HCEC 1CT (cell line): ENCODE data around the gene RO60.
A peak's percentile ranks its signal among the peaks of the same experiment; 100 is the strongest.
"Not testable (repeated sequence)": the region's sequence is repeated elsewhere in the genome, so short reads cannot be mapped to it uniquely, and the experiment has no call there.

Experiments used
- DNase-seq: peaks from one replicate; pipeline ENCODE4 v3.0.0-alpha.2; 2017

Gene RO60

DNA sequence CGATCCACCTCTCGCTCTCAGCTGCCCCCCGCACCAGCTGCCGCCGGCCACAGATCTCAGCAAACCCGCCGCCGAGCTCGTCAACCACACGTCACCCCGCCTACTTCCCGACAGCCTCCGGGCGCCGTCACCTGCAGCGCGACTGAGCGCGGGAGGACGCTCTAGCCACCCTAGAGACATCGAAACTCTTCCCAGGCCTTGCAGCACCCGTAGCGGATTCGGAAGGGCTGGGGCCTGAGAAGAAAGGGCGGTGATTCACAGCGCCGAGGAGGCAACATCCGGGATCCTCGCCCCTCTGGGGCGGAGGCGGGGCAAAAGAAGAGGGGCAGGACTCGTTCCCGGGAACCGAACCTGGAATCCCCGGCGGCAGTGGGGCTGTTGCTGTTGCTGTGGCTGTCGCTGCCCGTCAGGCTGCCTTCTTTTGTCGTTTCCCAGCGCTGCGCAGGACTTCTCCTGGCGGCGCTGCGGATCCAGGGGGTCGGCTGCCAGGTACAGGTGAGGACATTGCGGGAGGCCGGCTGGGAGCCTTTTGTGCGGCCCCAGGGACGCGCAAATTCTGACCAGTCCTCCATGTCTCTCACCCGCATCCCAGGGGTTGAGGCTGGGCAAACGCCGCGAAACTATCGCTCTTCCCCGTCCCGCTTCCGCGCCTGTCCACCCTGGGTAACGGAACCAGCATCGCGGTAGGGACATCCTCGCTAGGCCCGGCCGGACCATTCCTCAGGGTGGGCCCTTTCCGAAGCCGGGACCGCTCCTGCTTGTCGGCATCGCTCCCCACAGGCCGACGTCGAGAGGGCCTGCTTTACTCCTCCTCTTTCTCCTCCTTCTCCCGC lies at the start of gene RO60, which contains the start of gene UCHL5:
TSS of gene RO60 (plus strand) at position 331 of the 833 bp plus-strand sequence. CDS start 9,443 bp downstream, outside the sequence.
TSS of gene UCHL5 (minus strand) at position 79 of the 833 bp plus-strand sequence. CDS start 100 bp downstream, outside the sequence.
- peak; percentile 99 for DNase-seq

DNA sequence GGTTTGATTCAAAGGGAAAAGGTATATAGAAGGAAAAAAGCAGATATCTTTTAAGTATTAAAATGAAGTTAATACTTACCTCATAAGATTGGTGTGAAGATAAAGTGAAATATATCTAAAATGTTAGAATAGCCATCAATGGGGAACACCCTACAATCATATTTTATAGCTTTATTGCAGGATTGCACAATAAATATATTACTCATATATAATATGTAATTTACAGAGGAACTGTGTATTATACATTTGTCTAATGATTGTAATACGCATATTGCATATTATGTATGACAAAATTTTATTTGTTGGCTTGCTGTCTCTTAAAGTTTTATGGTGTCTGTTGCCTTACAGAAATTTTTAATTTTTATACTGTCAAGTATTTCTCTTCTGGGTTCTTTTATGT lies 48.0 kb upstream of the RO60 start:
- DNase-seq: no peak

DNA sequence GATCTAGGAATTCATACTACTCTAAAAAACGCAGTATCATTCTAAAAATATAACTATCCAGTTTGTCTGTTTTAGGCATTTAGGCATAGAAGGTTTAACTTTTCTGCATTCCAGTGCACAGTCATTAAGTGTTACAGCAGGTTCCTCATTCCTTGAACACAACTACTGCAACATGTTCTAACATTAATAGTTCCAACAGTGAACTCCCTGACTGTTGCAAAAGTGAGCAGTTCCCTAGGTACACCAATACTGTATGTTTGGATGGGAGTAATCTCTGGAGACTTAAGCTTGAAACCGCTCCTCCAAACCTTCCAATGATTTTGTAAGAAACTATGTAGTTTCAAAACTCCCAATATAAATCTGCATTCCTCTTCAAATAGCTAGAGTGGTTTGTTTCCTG lies 46.4 kb upstream of the RO60 start:
- peak; percentile 30 for DNase-seq

DNA sequence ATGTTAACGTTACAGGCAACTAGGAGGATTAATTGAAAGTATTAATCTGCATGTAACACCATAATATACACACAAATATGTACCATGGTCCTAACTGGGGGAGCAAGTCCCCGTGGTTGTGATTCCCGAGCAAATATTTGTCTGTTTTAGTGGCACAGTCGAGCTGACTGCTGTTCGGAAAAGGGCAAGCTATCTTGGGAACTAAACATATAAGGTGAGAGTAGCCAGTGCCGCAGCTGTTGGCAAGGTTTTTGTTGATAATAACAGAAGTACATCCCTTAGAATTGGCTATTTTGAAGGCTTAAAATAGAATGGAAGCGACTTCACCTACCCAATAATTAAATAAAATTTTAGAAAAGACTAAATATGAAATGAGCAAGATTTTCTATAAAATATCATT lies 45.7 kb upstream of the RO60 start:
- DNase-seq: no peak

DNA sequence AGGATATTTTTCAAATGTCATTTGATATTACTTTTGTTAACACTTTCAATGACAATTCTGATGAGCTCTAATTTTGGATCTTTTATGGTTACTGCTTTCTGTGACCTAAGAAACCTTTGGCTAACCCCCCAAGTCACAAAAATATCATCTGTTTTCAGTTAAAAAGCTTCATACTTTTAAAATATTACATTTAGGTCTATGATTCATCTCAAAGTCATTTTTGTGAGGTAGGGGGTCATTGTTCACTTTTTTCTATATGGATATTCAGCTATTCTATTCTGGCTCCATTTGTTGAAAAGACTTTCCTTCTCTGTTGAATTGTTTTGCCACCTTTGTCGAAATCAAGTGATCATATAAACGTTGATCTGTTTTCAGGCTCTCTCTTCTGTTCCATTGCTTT lies 45.0 kb upstream of the RO60 start:
- DNase-seq: peak; percentile 37

DNA sequence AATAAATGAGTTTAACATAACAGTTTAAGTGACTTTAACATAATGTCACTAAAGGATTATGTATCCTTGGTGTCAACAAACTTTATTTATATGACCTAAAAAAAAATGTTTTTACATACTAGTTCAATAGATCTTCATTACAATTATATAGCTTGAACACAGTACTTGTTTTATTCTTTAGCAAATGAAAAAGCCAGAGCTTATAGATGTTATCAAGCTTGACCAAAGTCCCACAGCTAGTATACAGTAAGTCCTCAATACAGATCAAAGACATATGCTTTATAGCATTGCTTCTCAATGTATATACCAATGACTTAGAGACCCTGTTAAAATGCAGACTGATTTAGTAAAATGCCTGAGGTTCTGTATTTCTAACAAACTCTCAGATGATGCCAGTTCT lies 42.6 kb upstream of the RO60 start:
- DNase-seq: no peak

DNA sequence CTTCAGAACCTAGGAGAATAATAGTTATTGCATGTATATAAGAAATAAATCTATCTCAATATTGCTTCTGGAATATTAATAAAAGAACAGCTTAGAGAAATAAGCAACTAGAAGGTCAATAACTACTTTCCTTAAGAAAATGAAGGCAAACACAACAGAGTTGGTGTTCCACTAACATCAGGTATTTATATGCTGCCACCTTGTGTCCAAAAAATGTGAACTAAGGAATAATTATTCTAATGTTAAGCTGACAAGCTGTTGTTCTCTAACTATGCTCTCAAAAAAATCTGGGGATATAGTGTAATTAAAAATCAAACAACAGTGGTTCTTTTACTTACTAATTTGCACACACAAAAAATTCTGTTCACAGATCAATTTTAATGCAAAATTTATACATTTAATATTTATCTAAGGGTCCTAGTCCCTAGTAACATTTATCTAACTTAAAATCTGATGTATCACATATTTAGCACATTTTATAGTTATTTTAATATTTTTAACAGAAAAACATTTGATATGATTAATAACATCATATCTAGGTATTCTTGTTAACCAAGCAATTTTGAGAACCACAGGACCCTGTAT lies 39.9 kb upstream of the RO60 start:
- DNase-seq: peak; percentile 53

DNA sequence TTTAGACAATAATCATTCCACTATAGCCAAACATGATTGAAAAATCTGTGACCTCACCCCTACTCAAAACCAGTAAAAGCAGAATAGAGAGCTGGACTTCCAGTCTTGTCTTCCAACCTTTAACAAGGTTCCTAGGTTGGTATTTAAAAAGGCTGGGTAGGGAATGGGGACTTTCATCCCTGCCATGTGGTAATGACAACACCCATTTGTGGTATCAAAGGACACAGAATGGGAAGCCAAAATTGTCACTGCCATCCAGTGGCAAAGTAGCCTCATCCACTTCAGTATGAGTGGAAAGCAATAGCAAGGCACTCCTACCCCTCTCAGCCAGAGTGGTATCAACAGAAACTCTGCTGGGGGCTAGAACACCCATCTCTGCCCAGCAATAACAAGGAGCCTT lies 34.2 kb upstream of the RO60 start:
- no peak for DNase-seq

DNA sequence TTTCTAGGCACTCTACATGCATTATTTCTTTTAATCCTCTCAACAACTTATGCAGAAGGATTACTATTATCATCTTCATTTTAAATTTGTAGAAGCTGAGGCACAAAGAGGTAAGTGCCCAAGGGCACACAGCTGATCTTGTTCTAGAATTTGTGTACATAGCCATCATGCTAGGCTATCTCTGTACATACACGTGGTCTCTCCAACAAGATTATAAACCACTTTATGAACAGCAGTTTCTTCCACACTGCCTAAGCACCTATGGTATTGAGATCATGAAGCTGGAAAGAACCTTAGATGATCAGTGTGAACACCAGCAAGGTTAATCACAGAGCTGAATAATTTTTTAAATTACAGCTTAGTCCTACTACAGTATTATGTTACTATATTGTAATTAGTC lies 29.1 kb upstream of the RO60 start:
- no peak for DNase-seq

DNA sequence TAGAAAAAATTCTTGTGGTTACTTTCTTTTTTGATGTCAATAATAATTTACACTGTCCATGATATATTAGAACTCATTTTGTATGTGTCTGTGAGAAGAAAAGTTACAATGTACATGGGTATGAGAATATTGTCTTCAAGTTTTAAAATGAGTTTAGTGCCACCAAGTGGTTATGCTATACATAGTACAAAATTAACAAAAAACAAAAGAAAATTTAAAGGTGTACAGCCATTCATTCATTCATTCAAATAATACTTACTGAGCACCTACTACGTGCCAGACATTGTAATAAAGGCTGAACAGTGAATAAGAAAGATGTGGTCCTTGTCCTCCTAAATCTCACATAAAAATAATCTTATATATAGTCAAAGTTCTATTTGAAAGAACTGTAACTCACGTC lies 28.0 kb upstream of the RO60 start:
- DNase-seq: peak; percentile 37

DNA sequence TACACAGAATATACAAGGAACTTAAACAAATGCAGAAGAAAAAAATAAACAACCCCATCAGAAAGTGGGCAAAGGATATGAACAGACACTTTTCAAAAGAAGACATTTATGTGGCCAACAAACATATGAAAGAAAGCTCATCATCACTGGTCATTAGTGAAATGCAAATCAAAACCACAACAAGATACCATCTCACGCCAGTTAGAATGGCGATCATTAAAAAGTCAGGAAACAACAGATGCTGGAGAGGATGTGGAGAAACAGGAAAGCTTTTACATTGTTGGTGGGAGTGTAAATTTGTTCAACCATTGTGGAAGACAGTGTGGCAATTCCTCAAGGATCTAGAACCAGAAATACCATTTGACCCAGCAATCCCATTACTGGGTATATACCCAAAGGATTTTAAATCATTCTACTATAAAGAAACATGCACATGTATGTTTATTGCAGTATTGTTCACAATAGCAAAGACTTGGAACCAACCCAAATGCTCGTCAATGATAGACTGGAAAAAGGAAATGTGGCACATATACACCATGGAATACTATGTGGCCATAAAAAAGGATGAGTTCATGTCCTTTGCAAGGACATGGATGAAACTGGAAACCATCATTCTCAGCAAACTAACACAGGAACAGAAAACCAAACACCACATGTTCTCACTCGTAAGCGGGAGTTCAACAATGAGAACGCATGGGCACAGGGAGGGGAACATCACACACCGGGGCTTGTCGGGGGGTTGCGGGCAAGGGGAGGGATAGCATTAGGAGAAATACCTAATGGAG lies 26.6 kb upstream of the RO60 start:
- DNase-seq: not testable (repeated sequence)

DNA sequence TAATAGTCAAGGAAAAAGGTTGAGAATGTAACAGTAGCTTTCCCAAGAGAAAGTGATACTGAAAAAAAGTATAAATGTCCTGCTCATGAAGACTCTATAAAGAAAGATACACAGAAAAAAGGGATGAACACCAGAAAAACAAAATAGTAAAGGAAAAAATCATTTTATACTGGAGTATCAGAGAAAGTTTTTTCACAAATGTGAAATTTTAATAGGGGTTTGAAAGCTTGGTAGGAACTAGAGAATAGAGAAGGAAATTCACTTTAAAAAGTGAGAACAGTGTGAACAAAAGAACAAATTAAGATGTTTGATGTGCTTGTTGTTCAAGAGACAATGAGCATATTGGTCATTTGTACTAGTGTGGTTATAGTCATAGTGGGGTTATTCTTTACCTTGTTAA lies 25.8 kb upstream of the RO60 start:
- no peak for DNase-seq

DNA sequence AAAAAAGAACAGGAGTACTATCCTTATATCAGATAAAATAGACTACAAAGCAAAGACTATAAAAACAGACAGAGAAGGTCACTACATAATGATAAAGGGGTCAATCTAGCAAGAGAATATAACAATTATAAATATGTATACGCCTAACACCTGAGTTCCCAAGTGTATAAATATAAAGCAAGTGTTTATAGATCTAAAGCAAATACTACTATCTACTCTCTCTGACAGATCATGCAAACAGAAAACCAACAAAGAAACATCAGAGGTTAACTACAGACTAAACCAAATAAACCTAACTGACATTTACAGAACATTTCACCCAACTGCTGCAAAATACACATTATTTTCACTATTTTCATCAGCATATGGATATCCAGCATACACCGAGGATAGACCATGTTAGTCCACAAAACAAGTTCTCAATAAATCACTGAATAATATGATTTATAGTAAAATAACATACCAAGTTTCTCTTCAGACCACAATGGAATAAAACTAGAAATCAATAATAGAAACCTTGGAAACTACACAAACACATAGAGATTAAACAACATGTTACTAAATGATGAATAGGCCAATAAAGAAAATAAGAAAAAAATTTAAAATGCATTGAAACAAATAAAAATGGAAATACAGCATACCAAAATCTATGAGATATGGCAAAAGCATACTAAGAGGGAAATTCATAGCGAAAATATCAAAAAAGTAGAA lies 22.9 kb upstream of the RO60 start:
- no peak for DNase-seq

DNA sequence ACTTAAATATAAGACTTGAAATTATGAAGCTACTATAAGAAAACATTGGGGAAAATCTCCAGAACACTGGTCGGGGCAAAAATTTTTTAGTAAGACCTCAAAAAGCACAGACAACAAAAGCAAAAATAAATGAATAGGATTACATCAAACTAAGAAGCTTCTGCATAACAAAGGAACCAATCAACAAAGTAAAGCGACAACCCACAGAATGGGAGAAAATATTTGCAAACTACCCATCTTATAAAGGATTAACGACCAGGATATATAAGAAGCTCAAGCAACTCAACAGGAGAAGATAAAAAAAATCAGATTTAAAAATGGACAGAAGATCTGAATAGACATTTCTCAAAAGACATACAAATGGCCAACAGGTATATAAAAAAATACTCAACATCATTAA lies 19.4 kb upstream of the RO60 start:
- no peak for DNase-seq

DNA sequence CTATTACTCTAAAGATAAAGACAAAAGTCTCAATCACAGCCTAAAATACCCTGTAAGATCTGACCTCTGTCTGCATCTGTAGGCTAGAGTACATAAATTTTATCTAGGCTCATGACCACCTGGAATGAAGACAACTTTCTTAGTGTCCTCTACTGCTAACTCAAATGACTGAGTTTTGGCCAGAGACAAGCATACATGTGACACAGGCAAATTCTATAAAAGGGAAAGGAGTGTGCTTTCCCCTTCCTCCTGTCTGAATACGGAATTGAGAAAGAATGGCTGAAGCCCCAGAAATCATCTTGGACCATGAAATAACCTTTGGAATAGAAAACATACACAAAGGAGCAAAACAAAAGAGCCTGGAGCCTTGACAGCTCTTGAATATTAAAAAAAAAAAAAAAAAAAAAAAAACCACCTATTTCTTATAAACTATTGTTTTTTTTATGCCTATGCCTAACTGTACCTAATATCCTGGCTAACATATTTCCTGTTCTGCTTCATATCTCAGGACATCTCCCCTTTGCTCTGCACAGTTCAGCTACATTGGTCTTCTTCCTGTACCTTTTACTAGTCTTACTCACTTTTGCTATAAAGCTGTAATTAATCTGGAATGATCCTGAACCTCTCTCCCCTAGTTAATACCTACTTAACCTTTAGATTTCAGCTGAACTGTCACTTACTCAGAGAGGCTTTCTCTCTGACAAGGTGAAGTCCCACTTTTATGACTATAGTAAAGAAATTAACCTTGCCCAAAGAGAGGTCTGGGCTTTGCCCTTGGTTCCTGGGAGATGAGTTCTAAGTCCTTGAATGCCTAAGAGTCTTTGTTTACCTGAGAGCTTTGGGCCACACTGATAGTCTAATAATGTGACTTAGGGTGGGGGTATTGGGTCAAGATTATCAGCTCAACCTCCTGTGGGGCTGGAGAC lies 16.4 kb upstream of the RO60 start:
- no peak for DNase-seq

DNA sequence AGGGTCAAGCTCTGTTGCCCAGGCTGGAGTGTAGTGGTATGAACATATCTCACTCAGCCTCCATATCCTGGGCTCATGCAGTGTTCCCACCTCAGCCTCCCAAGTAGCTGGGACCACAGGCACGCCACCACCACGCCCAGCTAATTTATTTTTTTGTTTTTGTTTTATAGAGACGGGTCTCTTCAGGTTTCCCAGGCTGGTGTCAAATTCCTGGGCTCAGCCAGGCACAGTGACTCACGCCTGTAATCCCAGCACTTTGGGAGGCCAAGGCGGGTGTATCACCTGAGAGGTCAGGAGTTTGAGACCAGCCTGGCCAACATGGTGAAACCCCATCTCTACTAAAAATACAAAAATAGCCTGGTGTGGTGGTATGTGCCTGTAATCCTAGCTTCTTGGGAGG lies 10.5 kb upstream of the RO60 start:
- DNase-seq: not testable (repeated sequence)

DNA sequence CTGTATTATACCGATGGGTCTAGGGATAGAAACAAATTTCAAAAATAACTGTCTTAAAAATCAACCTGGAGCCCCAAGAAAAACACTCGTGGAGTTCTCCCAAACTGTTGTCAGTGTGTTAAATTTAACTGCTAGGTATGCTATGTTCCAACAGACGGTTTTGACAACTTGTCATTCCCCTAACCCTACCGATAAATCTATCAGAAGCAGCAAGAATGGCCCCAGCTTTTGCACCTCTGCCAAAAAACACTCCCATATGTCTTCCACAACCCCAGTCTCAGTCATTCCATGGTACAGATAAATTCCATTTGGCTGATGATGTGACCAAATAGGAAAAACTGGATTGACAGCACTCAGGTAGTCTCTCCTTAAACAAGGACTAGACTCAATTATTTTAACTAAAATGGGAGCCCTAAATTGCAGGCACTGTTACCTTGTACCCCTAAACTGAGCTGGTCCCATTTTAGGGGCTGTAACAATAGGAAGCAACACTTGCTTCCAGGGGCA lies 5.2 kb upstream of the RO60 start:
- no peak for DNase-seq

DNA sequence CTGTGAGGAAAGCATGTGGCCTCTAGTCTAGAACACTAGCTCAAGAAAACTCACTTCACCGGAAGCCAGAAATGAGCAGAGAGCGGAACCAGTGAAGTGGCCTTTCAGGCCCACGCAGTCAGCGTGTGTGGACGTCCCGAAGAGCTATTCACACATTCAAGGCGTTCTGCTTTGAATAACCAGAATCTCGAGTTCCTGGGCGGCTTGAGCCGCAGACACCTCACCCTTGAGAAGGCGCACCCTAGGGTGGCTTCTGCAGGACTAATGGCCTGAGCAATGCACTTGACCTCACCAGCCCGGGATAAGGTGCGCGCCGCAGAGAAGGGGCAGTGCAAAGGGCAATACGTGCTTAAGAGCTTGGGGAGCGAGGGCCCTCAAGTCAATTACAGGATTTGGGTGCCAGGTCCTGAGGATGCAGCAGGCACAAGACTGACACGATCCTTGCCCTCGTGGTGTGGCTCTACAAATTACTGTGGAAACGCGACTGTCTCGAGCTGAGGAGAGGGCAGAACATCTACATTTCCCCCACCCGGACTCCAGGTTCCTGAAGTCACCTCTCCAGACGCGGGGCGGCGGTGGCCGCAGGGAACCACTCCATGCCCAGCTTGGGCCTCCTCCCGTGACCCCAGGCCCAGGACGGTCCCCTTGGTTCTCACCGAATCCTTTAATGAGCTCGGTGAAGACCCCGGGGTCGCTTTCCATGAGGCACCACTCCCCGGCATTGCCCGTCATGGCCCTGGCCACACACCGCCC lies 707 bp upstream of the RO60 start:
- peak; percentile 38 for DNase-seq

DNA sequence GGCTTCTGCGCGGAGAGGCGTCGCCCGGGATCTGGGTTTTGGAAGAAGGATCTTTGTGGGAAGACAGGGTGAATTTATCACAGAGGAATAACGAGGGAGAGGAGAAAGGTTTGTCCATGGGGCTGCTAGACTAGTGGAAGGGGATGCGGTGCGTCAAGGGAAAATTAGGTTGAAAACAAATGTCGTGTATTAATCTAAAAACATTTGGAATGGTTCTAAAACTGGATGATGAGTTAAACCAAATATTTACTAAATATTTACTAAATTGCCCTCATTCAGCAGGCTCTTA lies 647 bp downstream of the RO60 start:
- DNase-seq: no peak

DNA sequence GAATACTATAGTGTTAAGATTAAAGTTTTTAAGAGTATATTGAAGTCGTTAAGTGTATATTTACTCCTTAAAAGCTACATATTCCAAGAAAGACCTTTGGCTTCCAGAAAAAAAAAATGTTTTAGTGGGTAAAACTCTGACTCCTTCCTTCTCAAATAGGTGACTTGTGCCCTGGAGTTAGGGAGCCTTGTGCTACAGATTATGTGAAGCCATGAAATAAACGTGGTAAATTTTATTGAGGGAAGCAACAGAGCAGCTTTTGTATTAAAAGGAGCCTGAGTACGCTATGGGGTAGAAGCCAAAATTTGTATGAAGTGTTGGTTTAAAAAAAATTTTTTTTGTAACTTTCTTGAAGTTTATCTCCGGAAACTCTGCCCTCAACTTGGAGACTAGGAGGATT lies 994 bp downstream of the RO60 start:
- peak; percentile 15 for DNase-seq

DNA sequence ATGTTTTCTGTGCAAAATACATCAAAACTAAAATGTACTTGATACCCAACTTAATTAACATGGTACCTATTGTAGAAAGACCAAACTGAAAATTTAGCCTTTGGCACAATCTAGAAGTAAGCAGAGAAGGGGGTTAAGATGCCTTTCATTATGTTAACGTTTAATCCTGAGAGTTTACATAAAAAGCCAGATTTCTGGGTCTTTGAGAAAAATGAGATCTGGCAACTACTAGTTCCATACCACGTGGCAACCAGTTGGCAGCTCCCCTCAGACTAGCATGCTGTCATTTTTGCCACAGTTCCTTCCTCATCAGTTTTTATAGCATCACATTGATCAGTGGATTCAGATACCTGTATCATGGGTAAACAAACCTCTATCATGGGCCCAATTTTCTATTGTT lies 1.5 kb downstream of the RO60 start:
- DNase-seq: peak; percentile 20
